Naive thymus-derived CD4-positive, alpha-beta T cell (primary cell): ENCODE measurements around the gene NWD2. TPM values are rescaled to one million over a fixed set of nuclear protein-coding genes. Genes with fewer than 3 reads are reported as not detected.

ENCODE experiments used
- ATAC-seq: fragments of 150-1000 bp; cut with Tn5 transposase; 2 replicates; pipeline ENCODE4 v1.10.0; 2021; ENCODE audit warnings: mild to moderate bottlenecking, moderate library complexity
- CTCF ChIA-PET: fragments of 350-600 bp; sonication (Branson Sonifier 250); formaldehyde crosslinking; loops from one replicate; lab custom pipeline; 2021; ENCODE audit warnings: antibody characterized with exemption; lab: Charles Lee
- POLR2A ChIA-PET: fragments of 350-600 bp; sonication (Branson Sonifier 250); formaldehyde crosslinking; loops from one replicate; lab custom pipeline; 2021; ENCODE audit warnings: antibody characterized with exemption, inconsistent platforms; lab: Charles Lee
- DNase-seq, 9 donors: peaks; one replicate each; pipeline versions ENCODE4 v3.0.0 to v3.0.0-alpha.2; 2020 to 2022; ENCODE audit warnings: mixed read lengths in 1 of 9
- H3K27ac ChIP-seq: one replicate; pipeline ENCODE4 v1.7.0; 2013; ENCODE audit warnings: mild to moderate bottlenecking, low read depth, low read length, moderate library complexity
- H3K27me3 ChIP-seq, 2 donors: one replicate each; pipeline ENCODE4 v1.7.0; 2013; ENCODE audit warnings: low read length in 2 of 2, mild to moderate bottlenecking in 2 of 2, moderate library complexity in 2 of 2; ENCODE audit not compliant: control insufficient read depth in 2 of 2, insufficient read depth in 2 of 2
- H3K36me3 ChIP-seq, 3 experiments: 1 replicate in 2 of 3; 2 replicates in 1 of 3; pipeline ENCODE4 v1.7.0; 2013; ENCODE audit warnings: low read length in 3 of 3, mild to moderate bottlenecking in 3 of 3, moderate library complexity in 1 of 3; ENCODE audit not compliant: insufficient read depth in 3 of 3, control insufficient read depth in 2 of 3
- H3K4me1 ChIP-seq, 2 donors: one replicate each; pipeline ENCODE4 v1.7.0; 2013; ENCODE audit warnings: low read length in 2 of 2, mild to moderate bottlenecking in 2 of 2, moderate library complexity in 1 of 2; ENCODE audit not compliant: control insufficient read depth in 2 of 2, insufficient read depth in 2 of 2
- H3K4me3 ChIP-seq: 2 replicates; pipeline ENCODE4 v1.7.0; 2013; ENCODE audit warnings: mild to moderate bottlenecking, low read length
- H3K9me3 ChIP-seq, 3 experiments: 1 replicate in 2 of 3; 2 replicates in 1 of 3; pipeline ENCODE4 v1.7.0; 2013; ENCODE audit warnings: low read length in 3 of 3; ENCODE audit not compliant: control insufficient read depth in 2 of 3
- H3K27ac Mint-ChIP-seq, 9 donors: one replicate each; pipeline ENCODE4 v1.8.0; 2020 to 2022; ENCODE audit warnings: mixed read lengths in 9 of 9, mild to moderate bottlenecking in 8 of 9, moderate library complexity in 5 of 9, inconsistent platforms in 2 of 9
- H3K27me3 Mint-ChIP-seq, 5 donors: one replicate each; pipeline ENCODE4 v1.8.0; 2021 to 2022; ENCODE audit warnings: mixed read lengths in 5 of 5, mild to moderate bottlenecking in 1 of 5
- H3K36me3 Mint-ChIP-seq, 5 donors: one replicate each; pipeline ENCODE4 v1.8.0; 2020 to 2022; ENCODE audit warnings: mixed read lengths in 5 of 5, mild to moderate bottlenecking in 3 of 5, inconsistent platforms in 1 of 5
- H3K4me1 Mint-ChIP-seq, 7 donors: one replicate each; pipeline ENCODE4 v1.8.0; 2020 to 2022; ENCODE audit warnings: mixed read lengths in 7 of 7, mild to moderate bottlenecking in 3 of 7, inconsistent platforms in 1 of 7
- H3K4me3 Mint-ChIP-seq, 10 donors: one replicate each; pipeline ENCODE4 v1.8.0; 2020 to 2022; ENCODE audit warnings: mild to moderate bottlenecking in 10 of 10, mixed read lengths in 10 of 10, moderate library complexity in 6 of 10, inconsistent platforms in 2 of 10
- H3K9me3 Mint-ChIP-seq, 11 donors: one replicate each; pipeline ENCODE4 v1.8.0; 2020 to 2022; ENCODE audit warnings: mixed read lengths in 11 of 11, mild to moderate bottlenecking in 4 of 11, inconsistent platforms in 1 of 11, moderate library complexity in 1 of 11
- intact Hi-C, 2 donors: fragments of 100-400 bp; cut with micrococcal nuclease; formaldehyde crosslinking; loops; one replicate each; pipeline ENCODE4 v1.15.1; 2023
- polyA plus RNA-seq, 2 donors: library from polyadenylated mRNA; unstranded; fragments of 300-500 nt; fragmentation: Illumina TruSeq; gene quantifications; one replicate each; pipeline ENCODE4 v1.2.3, GENCODE V29; 2021
- total RNA-seq, 6 experiments: library from RNA in 5 of 6; stranded (reverse) in 5 of 6; gene quantifications; 1 replicate in 5 of 6; 2 replicates in 1 of 6; pipeline ENCODE4 v1.2.3 and lab custom pipeline; 2021 to 2026

NWD2 gene
- total and polyA plus RNA-seq, 7 experiments from 2014 or later = not detected

DNA sequence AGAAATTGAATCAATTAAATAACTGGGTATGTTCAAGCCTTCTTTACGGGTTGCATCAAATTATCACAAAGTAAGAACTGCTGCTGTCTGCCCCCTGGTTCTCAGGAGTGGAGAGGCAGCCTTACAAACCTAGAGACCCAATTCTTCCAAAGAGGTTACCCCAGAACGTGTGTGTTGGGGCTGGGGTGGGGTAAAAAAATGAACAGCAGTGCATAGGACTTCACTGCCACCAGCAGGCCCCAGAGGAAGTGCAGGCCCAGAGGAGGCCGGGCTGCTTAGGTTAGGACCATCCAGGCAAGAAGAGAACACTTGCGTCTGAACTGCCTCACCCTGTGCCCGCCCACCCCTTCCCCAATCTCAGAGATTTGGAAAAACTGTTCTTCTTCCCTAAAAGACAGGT, 1.5 kb upstream of the NWD2 start:
- Mint-ChIP-seq H3K36me3 (no peaks in the 10 kb centered on the region), H3K27ac (no peak overlapping the region), H3K4me1 (peaks cover 0 to 8% (median 0%) of the 10 kb centered on the region in 7 donors), H3K27me3 (peaks cover 51 to 60% (median 54%) of the 10 kb centered on the region in 5 donors), H3K9me3 (peaks cover 0 to 7% (median 0%) of the 10 kb centered on the region in 11 donors), H3K4me3 (peak overlapping the region in 1 of 10 donors; percentile 4)
- Histone ChIP-seq H3K36me3 (no peaks in the 10 kb centered on the region), H3K4me3 (no peak overlapping the region), H3K27ac (no peak overlapping the region), H3K27me3 (no peaks in the 10 kb centered on the region), H3K9me3 (no peaks in the 10 kb centered on the region), H3K4me1 (no peaks in the 10 kb centered on the region)
- intact Hi-C loops = no loop called here
- DNase-seq (no peak), ATAC-seq (no peak)
- CTCF ChIA-PET = no interaction called here
- POLR2A ChIA-PET = no interaction called here

DNA sequence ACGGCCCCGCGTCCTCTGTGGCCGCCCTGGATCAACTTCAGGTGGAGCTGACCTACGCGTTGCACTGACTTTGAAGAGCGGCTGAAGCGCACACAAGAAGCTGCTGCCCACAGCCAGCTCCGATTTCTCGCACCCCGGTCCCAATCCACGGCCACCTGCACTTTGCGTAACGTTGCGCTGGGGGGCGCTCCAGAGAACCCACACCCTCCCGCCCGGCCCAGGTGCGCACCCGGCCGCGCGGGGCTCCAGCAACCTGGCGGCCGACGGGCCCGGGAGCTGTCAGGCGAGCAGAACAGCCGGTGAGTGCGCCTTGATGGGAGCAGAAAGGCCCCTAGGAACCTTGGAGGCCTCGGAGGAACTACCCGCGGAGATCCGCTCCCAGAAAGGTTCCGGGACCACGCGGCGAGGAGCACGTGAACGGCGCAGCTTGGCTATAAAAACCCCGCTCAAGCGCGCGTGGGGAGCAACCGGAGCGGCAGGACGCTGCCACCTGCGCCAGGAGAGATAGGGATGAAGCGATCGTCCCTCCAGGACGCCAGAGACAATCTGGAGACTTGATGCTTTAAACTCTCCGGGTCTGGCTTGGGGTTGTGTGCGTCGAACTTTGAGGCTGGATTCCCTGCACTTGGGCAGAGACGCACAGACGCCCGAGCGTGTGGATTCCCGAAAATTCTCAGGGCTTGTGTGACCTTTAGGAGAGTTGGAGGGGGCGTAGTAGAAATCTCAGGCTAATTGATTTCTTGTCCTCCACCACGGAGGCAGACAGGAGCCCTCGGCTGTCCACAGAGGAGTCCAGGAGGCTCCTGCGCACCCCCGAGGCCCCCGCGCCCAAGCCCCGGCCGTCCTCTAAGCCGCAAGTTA, 591 bp upstream of the NWD2 start:
- Histone ChIP-seq H3K4me3 (no peak overlapping the region), H3K36me3 (no peaks in the 10 kb centered on the region), H3K4me1 (no peaks in the 10 kb centered on the region), H3K27me3 (no peaks in the 10 kb centered on the region), H3K9me3 (no peaks in the 10 kb centered on the region), H3K27ac (no peak overlapping the region)
- ATAC-seq (no peak), DNase-seq (no peak)
- H3K27ac Mint-ChIP-seq = no peak overlapping the region
- H3K9me3 Mint-ChIP-seq = peaks cover 0 to 7% (median 0%) of the 10 kb centered on the region in 11 donors
- ChIA-PET CTCF (no interaction called here), POLR2A (no interaction called here)
- intact Hi-C loops = no loop called here
- H3K36me3 Mint-ChIP-seq = no peaks in the 10 kb centered on the region
- peaks cover 53 to 61% (median 57%) of the 10 kb centered on the region in 5 donors for H3K27me3 Mint-ChIP-seq
- no peak overlapping the region for H3K4me3 Mint-ChIP-seq
- H3K4me1 Mint-ChIP-seq = peaks cover 0 to 8% (median 0%) of the 10 kb centered on the region in 7 donors

DNA sequence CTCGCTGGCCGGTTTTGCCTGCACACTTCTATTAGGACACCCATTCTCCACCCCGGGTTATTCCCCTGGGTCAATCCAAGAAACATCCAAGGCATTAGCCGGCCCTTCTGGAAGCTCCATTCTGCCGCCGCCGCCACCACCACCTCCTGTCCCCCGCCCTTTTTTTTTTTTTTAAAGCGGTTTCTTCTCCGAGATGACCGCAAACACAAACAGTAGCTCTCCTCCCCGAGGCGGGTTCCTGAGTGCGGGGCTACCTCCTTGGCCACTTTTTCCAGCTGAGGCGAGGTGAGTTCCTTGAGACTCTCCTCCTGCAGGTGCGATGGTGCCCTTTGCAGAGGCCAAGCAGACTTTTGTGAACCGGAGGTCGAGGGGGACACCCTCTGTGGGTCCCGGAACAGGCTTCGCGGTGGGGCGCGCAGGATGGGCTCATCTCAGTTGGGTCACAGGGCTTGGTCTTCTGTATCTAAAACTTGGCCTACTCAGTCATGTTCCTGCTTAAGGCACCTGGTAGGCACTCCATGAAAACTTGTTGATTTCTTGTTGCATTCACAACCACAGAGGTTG, 930 bp downstream of the NWD2 start:
- H3K36me3 ChIP-seq = no peaks in the 10 kb centered on the region
- no peak overlapping the region for H3K27ac ChIP-seq
- DNase-seq (no peak), ATAC-seq (no peak)
- H3K4me3 Mint-ChIP-seq = peak overlapping the region in 2 of 10 donors; percentile 21 to 47
- intact Hi-C loops = no loop called here
- no peaks in the 10 kb centered on the region for H3K9me3 ChIP-seq
- POLR2A ChIA-PET = no interaction called here
- peaks cover 46 to 70% (median 62%) of the 10 kb centered on the region in 5 donors for H3K27me3 Mint-ChIP-seq
- H3K4me3 ChIP-seq = no peak overlapping the region
- no peak overlapping the region for H3K27ac Mint-ChIP-seq
- peaks cover 0 to 7% (median 0%) of the 10 kb centered on the region in 11 donors for H3K9me3 Mint-ChIP-seq
- H3K4me1 ChIP-seq = no peaks in the 10 kb centered on the region
- no peaks in the 10 kb centered on the region for H3K27me3 ChIP-seq
- H3K4me1 Mint-ChIP-seq = peaks cover 0 to 8% (median 0%) of the 10 kb centered on the region in 7 donors
- no peaks in the 10 kb centered on the region for H3K36me3 Mint-ChIP-seq
- CTCF ChIA-PET = no interaction called here

DNA sequence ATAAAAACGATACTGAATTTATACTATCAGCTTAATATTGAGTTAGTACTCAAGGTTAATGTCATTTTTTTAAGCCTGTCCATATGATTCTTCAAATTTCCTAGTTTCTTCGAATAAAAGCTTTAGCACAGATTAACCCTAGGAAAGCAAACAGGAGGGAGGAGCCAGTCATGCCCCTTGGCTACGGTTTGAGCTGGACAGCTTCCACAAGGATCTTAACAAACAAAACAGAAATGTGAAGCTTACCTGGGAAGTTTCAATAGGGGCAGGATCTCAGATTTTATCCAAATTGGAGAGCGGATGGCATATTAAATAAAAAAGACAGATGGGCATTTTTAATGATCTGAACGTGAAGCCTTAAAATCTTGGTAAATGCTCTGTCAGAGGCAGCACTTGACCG, 2.3 kb downstream of the NWD2 start:
- intact Hi-C loops = no loop called here
- Histone ChIP-seq H3K4me3 (no peak overlapping the region), H3K36me3 (no peaks in the 10 kb centered on the region), H3K27ac (no peak overlapping the region), H3K9me3 (no peaks in the 10 kb centered on the region), H3K4me1 (no peaks in the 10 kb centered on the region), H3K27me3 (no peaks in the 10 kb centered on the region)
- H3K9me3 Mint-ChIP-seq = peaks cover 0 to 7% (median 0%) of the 10 kb centered on the region in 11 donors
- POLR2A ChIA-PET = interaction anchor here (0.5 kb wide), 1 partner anchor 62 kb away, joined by 3 read pairs; no protein-coding TSS in a partner anchor
- peaks cover 0 to 8% (median 0%) of the 10 kb centered on the region in 7 donors for H3K4me1 Mint-ChIP-seq
- H3K36me3 Mint-ChIP-seq = no peaks in the 10 kb centered on the region
- CTCF ChIA-PET = no interaction called here
- no peak overlapping the region for H3K27ac Mint-ChIP-seq
- DNase-seq (no peak), ATAC-seq (no peak)
- peaks cover 41 to 66% (median 57%) of the 10 kb centered on the region in 5 donors for H3K27me3 Mint-ChIP-seq
- no peak overlapping the region for H3K4me3 Mint-ChIP-seq

DNA sequence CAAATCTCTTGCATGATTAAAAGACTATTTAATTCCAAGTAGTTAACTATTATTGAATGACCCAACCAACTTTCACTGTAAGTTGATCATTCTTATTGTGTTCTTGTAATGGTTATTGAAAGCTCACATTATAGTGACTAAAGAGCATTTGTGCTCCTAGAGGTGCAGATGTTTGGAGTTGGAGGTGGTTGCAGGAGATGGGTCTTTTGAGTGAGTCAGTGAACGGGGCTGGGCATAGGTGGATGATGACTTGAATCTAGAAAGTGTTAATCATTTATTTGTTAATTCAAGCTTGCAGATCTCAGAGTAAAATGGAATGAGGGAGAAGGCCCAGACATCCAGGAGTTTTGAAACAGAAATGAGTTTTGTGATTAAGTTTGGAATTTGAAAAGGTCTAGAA, 13.7 kb downstream of the NWD2 start:
- no peaks in the 10 kb centered on the region for H3K27me3 ChIP-seq

DNA sequence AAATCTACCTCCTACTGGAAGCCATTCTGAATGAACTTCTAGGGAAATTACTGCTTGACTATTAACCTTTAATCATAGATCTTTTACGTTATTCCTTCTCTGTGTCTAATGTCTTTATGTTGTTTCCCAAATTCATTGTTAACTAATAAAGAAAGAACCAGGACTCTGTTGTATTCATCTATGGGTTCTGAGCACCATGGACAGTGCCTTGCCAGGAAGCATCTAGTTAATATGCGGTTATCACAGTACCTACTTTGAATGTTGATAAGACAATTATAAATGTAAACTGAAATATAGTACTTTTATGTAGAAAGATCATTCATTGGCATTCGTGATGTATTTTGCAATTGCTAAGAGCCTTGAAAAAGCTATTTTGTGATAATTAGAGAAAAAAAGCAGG, 23.8 kb downstream of the NWD2 start:
- POLR2A ChIA-PET = no interaction called here

More for the DNA sequence above, 13.7 kb downstream of the NWD2 start:
- DNase-seq = no peak
- intact Hi-C loops = no loop called here
- Mint-ChIP-seq H3K4me1 (no peaks in the 10 kb centered on the region), H3K9me3 (peaks cover 0 to 3% (median 0%) of the 10 kb centered on the region in 11 donors), H3K27ac (no peak overlapping the region), H3K27me3 (peaks cover 0 to 29% (median 5%) of the 10 kb centered on the region in 5 donors), H3K4me3 (no peak overlapping the region), H3K36me3 (no peaks in the 10 kb centered on the region)
- ATAC-seq = no peak
- ChIA-PET POLR2A (no interaction called here), CTCF (no interaction called here)
- Histone ChIP-seq H3K27ac (no peak overlapping the region), H3K4me1 (no peaks in the 10 kb centered on the region), H3K36me3 (no peaks in the 10 kb centered on the region), H3K4me3 (no peak overlapping the region), H3K9me3 (no peaks in the 10 kb centered on the region)

More for the DNA sequence above, 23.8 kb downstream of the NWD2 start:
- H3K27me3 ChIP-seq = no peaks in the 10 kb centered on the region
- Mint-ChIP-seq H3K9me3 (peaks cover 0 to 10% (median 0%) of the 10 kb centered on the region in 11 donors), H3K27ac (no peak overlapping the region), H3K27me3 (peaks cover 0 to 29% (median 16%) of the 10 kb centered on the region in 5 donors), H3K4me3 (no peak overlapping the region), H3K4me1 (no peaks in the 10 kb centered on the region), H3K36me3 (no peaks in the 10 kb centered on the region)
- H3K36me3 ChIP-seq = no peaks in the 10 kb centered on the region
- no peaks in the 10 kb centered on the region for H3K9me3 ChIP-seq
- intact Hi-C loops = no loop called here
- H3K4me3 ChIP-seq = no peak overlapping the region
- CTCF ChIA-PET = no interaction called here
- no peak overlapping the region for H3K27ac ChIP-seq
- no peaks in the 10 kb centered on the region for H3K4me1 ChIP-seq
- no peak for DNase-seq
- ATAC-seq = no peak
